WTC11 (cell line): ENCODE measurements around the gene ASB14. TPM values are rescaled to one million over a fixed set of nuclear protein-coding genes. Genes with fewer than 3 reads are reported as not detected.

Experiments
- ESRRA ChIP-seq: sonication (generic); formaldehyde crosslinking; IDR thresholded peaks from 2 replicates; pipeline ENCODE4 v1.8.1; 2022; ENCODE audit warnings: mild to moderate bottlenecking, missing genetic modification reagents, borderline replicate concordance
- GRHL2 ChIP-seq: fragments of 250-450 bp; sonication (Bioruptor Pico); IDR thresholded peaks from 2 replicates; pipeline ENCODE4 v1.8.0; 2022; ENCODE audit warnings: mild to moderate bottlenecking, moderate library complexity; ENCODE audit not compliant: insufficient replicate concordance, severe bottlenecking
- NR1H2 ChIP-seq: sonication (generic); formaldehyde crosslinking; IDR thresholded peaks from 2 replicates; pipeline ENCODE4 v1.9.0; 2021; ENCODE audit warnings: mild to moderate bottlenecking, moderate library complexity, missing genetic modification reagents
- RORB ChIP-seq: fragments of 250-450 bp; sonication (Bioruptor Pico); IDR thresholded peaks from 2 replicates; pipeline ENCODE4 v1.9.0; 2021; ENCODE audit warnings: mild to moderate bottlenecking
- TEAD4 ChIP-seq: sonication (generic); formaldehyde crosslinking; IDR thresholded peaks from 2 replicates; pipeline ENCODE4 v1.8.0; 2022; ENCODE audit warnings: mild to moderate bottlenecking, missing genetic modification reagents
- ZNF232 ChIP-seq: sonication (generic); formaldehyde crosslinking; IDR thresholded peaks from 2 replicates; pipeline ENCODE4 v1.8.0; 2022; ENCODE audit warnings: mild to moderate bottlenecking, missing genetic modification reagents
- ZNF263 ChIP-seq: sonication (generic); formaldehyde crosslinking; IDR thresholded peaks from 2 replicates; pipeline ENCODE4 v1.8.1; 2022; ENCODE audit warnings: low read depth, mild to moderate bottlenecking, moderate library complexity, missing genetic modification reagents
- ZNF317 ChIP-seq: sonication (generic); formaldehyde crosslinking; IDR thresholded peaks from 2 replicates; pipeline ENCODE4 v1.8.1; 2023; ENCODE audit warnings: low read depth, mild to moderate bottlenecking, moderate library complexity, missing genetic modification reagents, borderline replicate concordance
- ZNF416 ChIP-seq: fragments of 250-450 bp; sonication (Bioruptor Pico); IDR thresholded peaks from 2 replicates; pipeline ENCODE4 v1.9.0; 2021; ENCODE audit warnings: mild to moderate bottlenecking, inconsistent platforms
- total RNA-seq: library from RNA; stranded (reverse); gene quantifications from 3 replicates; pipeline ENCODE4 v1.2.3, GENCODE V29; 2021
- TF ChIP-seq, protein P1 (sequence below): sonication (generic); formaldehyde crosslinking; IDR thresholded peaks from 2 replicates; pipeline ENCODE4 v1.8.1; 2023; ENCODE audit warnings: mild to moderate bottlenecking, missing genetic modification reagents
- TF ChIP-seq, protein P2 (sequence below): sonication (generic); formaldehyde crosslinking; IDR thresholded peaks from 2 replicates; pipeline ENCODE4 v1.8.1; 2023; ENCODE audit warnings: mild to moderate bottlenecking, missing genetic modification reagents, borderline replicate concordance
- TF ChIP-seq, protein P3 (sequence below): sonication (generic); formaldehyde crosslinking; IDR thresholded peaks from 2 replicates; pipeline ENCODE4 v1.8.0; 2022; ENCODE audit warnings: mild to moderate bottlenecking, missing genetic modification reagents
- TF ChIP-seq, protein P4 (sequence below): sonication (generic); formaldehyde crosslinking; conservative IDR thresholded peaks from 2 replicates; pipeline ENCODE4 v1.8.1; 2023; ENCODE audit warnings: mild to moderate bottlenecking, low read depth, missing genetic modification reagents, moderate library complexity
- TF ChIP-seq, protein P5 (sequence below): fragments of 250-450 bp; sonication (Bioruptor Pico); IDR thresholded peaks from 2 replicates; pipeline ENCODE4 v1.9.0; 2021; ENCODE audit warnings: mild to moderate bottlenecking

ASB14 gene
- total RNA-seq, 1 experiment from 2014 or later: not detected

DNA sequence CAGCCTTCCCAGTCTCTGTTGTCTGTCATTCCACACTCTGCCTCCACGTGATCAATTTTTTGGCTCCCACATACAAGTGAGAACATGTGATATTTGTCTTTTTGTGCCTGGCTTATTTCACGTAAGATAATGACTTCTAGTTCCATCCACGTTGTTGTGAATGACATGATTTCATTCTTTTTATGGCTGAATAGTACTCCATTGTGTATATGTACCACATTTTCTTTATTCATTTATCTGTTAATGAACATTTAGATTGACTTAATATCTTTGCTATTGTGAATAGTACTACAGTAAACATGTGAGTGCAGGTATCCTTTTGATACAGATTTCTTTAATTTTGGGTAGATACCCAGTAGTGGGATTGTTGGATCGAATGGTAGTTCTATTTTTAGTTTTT lies 31.4 kb downstream of the ASB14 start (continued):
- TF ChIP-seq, protein P1, sequence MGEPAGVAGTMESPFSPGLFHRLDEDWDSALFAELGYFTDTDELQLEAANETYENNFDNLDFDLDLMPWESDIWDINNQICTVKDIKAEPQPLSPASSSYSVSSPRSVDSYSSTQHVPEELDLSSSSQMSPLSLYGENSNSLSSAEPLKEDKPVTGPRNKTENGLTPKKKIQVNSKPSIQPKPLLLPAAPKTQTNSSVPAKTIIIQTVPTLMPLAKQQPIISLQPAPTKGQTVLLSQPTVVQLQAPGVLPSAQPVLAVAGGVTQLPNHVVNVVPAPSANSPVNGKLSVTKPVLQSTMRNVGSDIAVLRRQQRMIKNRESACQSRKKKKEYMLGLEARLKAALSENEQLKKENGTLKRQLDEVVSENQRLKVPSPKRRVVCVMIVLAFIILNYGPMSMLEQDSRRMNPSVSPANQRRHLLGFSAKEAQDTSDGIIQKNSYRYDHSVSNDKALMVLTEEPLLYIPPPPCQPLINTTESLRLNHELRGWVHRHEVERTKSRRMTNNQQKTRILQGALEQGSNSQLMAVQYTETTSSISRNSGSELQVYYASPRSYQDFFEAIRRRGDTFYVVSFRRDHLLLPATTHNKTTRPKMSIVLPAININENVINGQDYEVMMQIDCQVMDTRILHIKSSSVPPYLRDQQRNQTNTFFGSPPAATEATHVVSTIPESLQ (CRISPR knock-in tag): no peak
- TF ChIP-seq GRHL2 (CRISPR knock-in tag): no peak
- no peak for TF ChIP-seq ZNF232
- no peak for TF ChIP-seq RORB (CRISPR knock-in tag)
- no peak for TF ChIP-seq ZNF263 (CRISPR knock-in tag)
- TF ChIP-seq, protein P2, sequence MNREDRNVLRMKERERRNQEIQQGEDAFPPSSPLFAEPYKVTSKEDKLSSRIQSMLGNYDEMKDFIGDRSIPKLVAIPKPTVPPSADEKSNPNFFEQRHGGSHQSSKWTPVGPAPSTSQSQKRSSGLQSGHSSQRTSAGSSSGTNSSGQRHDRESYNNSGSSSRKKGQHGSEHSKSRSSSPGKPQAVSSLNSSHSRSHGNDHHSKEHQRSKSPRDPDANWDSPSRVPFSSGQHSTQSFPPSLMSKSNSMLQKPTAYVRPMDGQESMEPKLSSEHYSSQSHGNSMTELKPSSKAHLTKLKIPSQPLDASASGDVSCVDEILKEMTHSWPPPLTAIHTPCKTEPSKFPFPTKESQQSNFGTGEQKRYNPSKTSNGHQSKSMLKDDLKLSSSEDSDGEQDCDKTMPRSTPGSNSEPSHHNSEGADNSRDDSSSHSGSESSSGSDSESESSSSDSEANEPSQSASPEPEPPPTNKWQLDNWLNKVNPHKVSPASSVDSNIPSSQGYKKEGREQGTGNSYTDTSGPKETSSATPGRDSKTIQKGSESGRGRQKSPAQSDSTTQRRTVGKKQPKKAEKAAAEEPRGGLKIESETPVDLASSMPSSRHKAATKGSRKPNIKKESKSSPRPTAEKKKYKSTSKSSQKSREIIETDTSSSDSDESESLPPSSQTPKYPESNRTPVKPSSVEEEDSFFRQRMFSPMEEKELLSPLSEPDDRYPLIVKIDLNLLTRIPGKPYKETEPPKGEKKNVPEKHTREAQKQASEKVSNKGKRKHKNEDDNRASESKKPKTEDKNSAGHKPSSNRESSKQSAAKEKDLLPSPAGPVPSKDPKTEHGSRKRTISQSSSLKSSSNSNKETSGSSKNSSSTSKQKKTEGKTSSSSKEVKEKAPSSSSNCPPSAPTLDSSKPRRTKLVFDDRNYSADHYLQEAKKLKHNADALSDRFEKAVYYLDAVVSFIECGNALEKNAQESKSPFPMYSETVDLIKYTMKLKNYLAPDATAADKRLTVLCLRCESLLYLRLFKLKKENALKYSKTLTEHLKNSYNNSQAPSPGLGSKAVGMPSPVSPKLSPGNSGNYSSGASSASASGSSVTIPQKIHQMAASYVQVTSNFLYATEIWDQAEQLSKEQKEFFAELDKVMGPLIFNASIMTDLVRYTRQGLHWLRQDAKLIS (CRISPR knock-in tag): no peak
- TF ChIP-seq, protein P3, sequence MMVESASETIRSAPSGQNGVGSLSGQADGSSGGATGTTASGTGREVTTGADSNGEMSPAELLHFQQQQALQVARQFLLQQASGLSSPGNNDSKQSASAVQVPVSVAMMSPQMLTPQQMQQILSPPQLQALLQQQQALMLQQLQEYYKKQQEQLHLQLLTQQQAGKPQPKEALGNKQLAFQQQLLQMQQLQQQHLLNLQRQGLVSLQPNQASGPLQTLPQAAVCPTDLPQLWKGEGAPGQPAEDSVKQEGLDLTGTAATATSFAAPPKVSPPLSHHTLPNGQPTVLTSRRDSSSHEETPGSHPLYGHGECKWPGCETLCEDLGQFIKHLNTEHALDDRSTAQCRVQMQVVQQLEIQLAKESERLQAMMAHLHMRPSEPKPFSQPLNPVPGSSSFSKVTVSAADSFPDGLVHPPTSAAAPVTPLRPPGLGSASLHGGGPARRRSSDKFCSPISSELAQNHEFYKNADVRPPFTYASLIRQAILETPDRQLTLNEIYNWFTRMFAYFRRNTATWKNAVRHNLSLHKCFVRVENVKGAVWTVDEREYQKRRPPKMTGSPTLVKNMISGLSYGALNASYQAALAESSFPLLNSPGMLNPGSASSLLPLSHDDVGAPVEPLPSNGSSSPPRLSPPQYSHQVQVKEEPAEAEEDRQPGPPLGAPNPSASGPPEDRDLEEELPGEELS (CRISPR knock-in tag): no peak
- TF ChIP-seq NR1H2: no peak
- no peak for TF ChIP-seq ZNF416
- TF ChIP-seq, protein P4, sequence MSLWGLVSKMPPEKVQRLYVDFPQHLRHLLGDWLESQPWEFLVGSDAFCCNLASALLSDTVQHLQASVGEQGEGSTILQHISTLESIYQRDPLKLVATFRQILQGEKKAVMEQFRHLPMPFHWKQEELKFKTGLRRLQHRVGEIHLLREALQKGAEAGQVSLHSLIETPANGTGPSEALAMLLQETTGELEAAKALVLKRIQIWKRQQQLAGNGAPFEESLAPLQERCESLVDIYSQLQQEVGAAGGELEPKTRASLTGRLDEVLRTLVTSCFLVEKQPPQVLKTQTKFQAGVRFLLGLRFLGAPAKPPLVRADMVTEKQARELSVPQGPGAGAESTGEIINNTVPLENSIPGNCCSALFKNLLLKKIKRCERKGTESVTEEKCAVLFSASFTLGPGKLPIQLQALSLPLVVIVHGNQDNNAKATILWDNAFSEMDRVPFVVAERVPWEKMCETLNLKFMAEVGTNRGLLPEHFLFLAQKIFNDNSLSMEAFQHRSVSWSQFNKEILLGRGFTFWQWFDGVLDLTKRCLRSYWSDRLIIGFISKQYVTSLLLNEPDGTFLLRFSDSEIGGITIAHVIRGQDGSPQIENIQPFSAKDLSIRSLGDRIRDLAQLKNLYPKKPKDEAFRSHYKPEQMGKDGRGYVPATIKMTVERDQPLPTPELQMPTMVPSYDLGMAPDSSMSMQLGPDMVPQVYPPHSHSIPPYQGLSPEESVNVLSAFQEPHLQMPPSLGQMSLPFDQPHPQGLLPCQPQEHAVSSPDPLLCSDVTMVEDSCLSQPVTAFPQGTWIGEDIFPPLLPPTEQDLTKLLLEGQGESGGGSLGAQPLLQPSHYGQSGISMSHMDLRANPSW: no peak
- TF ChIP-seq, protein P5, sequence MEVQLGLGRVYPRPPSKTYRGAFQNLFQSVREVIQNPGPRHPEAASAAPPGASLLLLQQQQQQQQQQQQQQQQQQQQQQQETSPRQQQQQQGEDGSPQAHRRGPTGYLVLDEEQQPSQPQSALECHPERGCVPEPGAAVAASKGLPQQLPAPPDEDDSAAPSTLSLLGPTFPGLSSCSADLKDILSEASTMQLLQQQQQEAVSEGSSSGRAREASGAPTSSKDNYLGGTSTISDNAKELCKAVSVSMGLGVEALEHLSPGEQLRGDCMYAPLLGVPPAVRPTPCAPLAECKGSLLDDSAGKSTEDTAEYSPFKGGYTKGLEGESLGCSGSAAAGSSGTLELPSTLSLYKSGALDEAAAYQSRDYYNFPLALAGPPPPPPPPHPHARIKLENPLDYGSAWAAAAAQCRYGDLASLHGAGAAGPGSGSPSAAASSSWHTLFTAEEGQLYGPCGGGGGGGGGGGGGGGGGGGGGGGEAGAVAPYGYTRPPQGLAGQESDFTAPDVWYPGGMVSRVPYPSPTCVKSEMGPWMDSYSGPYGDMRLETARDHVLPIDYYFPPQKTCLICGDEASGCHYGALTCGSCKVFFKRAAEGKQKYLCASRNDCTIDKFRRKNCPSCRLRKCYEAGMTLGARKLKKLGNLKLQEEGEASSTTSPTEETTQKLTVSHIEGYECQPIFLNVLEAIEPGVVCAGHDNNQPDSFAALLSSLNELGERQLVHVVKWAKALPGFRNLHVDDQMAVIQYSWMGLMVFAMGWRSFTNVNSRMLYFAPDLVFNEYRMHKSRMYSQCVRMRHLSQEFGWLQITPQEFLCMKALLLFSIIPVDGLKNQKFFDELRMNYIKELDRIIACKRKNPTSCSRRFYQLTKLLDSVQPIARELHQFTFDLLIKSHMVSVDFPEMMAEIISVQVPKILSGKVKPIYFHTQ: no peak
- TF ChIP-seq ZNF317 (CRISPR knock-in tag): no peak
- no peak for TF ChIP-seq ESRRA (CRISPR knock-in tag)
- TF ChIP-seq TEAD4 (CRISPR knock-in tag): no peak
